Measurements from ENCODE around the gene TGFBR2. TPM values are rescaled to one million over a fixed set of nuclear protein-coding genes. Genes with fewer than 3 reads are reported as not detected.

The TGFBR2 gene
- total and polyA plus RNA-seq, 10 of the 15 experiments (the other 5 are each of a cell fraction or from before 2014, with no cell fraction given) = 0.02 to 0.98 (median 0.18) TPM; not detected in 1

- TF ChIP-seq, protein P1, sequence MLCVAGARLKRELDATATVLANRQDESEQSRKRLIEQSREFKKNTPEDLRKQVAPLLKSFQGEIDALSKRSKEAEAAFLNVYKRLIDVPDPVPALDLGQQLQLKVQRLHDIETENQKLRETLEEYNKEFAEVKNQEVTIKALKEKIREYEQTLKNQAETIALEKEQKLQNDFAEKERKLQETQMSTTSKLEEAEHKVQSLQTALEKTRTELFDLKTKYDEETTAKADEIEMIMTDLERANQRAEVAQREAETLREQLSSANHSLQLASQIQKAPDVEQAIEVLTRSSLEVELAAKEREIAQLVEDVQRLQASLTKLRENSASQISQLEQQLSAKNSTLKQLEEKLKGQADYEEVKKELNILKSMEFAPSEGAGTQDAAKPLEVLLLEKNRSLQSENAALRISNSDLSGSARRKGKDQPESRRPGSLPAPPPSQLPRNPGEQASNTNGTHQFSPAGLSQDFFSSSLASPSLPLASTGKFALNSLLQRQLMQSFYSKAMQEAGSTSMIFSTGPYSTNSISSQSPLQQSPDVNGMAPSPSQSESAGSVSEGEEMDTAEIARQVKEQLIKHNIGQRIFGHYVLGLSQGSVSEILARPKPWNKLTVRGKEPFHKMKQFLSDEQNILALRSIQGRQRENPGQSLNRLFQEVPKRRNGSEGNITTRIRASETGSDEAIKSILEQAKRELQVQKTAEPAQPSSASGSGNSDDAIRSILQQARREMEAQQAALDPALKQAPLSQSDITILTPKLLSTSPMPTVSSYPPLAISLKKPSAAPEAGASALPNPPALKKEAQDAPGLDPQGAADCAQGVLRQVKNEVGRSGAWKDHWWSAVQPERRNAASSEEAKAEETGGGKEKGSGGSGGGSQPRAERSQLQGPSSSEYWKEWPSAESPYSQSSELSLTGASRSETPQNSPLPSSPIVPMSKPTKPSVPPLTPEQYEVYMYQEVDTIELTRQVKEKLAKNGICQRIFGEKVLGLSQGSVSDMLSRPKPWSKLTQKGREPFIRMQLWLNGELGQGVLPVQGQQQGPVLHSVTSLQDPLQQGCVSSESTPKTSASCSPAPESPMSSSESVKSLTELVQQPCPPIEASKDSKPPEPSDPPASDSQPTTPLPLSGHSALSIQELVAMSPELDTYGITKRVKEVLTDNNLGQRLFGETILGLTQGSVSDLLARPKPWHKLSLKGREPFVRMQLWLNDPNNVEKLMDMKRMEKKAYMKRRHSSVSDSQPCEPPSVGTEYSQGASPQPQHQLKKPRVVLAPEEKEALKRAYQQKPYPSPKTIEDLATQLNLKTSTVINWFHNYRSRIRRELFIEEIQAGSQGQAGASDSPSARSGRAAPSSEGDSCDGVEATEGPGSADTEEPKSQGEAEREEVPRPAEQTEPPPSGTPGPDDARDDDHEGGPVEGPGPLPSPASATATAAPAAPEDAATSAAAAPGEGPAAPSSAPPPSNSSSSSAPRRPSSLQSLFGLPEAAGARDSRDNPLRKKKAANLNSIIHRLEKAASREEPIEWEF (IDR thresholded peaks at IDR 0.05; ENCODE audit: insufficient replicate concordance, low read depth, low read length) = no peak
Measured at GRCh38 chr3:30704931-30705890, 98.8 kb downstream of the TGFBR2 start (continued).

GRCh38 chr3:30707825-30708224, 101.4 kb downstream of the TGFBR2 start:
- Histone ChIP-seq H3K4me2 (ENCODE audit: control insufficient read depth, insufficient read depth) (no peak overlapping the region), H3K9me3 (replicated peaks; ENCODE audit: control insufficient read depth, insufficient read depth, low read length) (no peaks in the 10 kb centered on the region), H3K27me3 (replicated peaks in 1 of 2; ENCODE audit: control insufficient read depth in 2 of 2, insufficient read depth in 2 of 2, low read length in 1 of 2) (no peaks in the 10 kb centered on the region), H2AFZ (ENCODE audit: control insufficient read depth, low read depth, low read length) (no peak overlapping the region), H3K36me3 (ENCODE audit: control insufficient read depth in 2 of 2, insufficient read depth in 2 of 2, low read length in 1 of 2) (no peaks in the 10 kb centered on the region), H4K20me1 (ENCODE audit: control insufficient read depth, insufficient read depth) (no peaks in the 10 kb centered on the region), H3K9ac (ENCODE audit: control insufficient read depth, insufficient read depth, low read length) (no peak overlapping the region), H3K4me1 (ENCODE audit: control insufficient read depth, insufficient read depth, low read length) (no peaks in the 10 kb centered on the region), H3K4me3 (no peak overlapping the region), H3K79me2 (ENCODE audit: control insufficient read depth, insufficient read depth, low read length) (no peaks in the 10 kb centered on the region), H3K27ac (ENCODE audit: control insufficient read depth, insufficient read depth) (no peak overlapping the region)
- no TSS peak for BruUV-seq (replicated peaks)
- in situ Hi-C loops (cut with MboI) = no loop called here
- no peak for FAIRE-seq
- ChIA-PET POLR2A (no interaction called here), SMC1A (ENCODE audit: uncharacterized antibody, unreplicated experiment) (no interaction called here), RAD21 (ENCODE audit: unreplicated experiment) (no interaction called here), CTCF (no interaction called here)
- WGBS (ENCODE audit: insufficient coverage, insufficient replicate concordance, low lambda C conversion rate, missing lambda C conversion rate) = 20% methylated on average over 4 of the region's 4 CpGs
- no peak for ATAC-seq
- intact Hi-C loops (cut with micrococcal nuclease; ENCODE audit: unreplicated experiment) = no loop called here
- no peak for DNase-seq (ENCODE audit: low read depth, low spot score)
- TF ChIP-seq MEF2A (IDR thresholded peaks at IDR 0.05; ENCODE audit: insufficient read depth, low read depth, low read length) = no peak
- TF ChIP-seq CEBPB (IDR thresholded peaks at IDR 0.05; ENCODE audit: borderline replicate concordance in 1 of 2, low read depth in 2 of 2, low read length in 2 of 2) = no peak
- TF ChIP-seq SREBF2 (IDR thresholded peaks at IDR 0.05; ENCODE audit: low read length) = no peak
- no peak for TF ChIP-seq JUNB (IDR thresholded peaks at IDR 0.05)
- TF ChIP-seq, protein P1 (IDR thresholded peaks at IDR 0.05; ENCODE audit: insufficient replicate concordance, low read depth, low read length) = no peak
- no peak for TF ChIP-seq SPI1 (IDR thresholded peaks at IDR 0.05; ENCODE audit: borderline replicate concordance, insufficient read depth, low read depth, low read length)
- no peak for TF ChIP-seq EP300 (IDR thresholded peaks at IDR 0.05; ENCODE audit: borderline replicate concordance in 1 of 2, control insufficient read depth in 1 of 2, low read depth in 2 of 2, low read length in 2 of 2)
- TF ChIP-seq MYB (IDR thresholded peaks at IDR 0.05; ENCODE audit: borderline replicate concordance, low read depth, low read length) = no peak
- no peak for TF ChIP-seq SRF (IDR thresholded peaks at IDR 0.05; ENCODE audit: low read depth in 2 of 2, low read length in 2 of 2)
